Esophagus squamous epithelium (tissue), 4 donors: ENCODE data around the gene WDR70.

Experiments
- CTCF ChIP-seq, 6 experiments: fragments of 450-650 bp in 4 of 6; fragments of 200-600 bp in 2 of 6; sonication (generic) in 2 of 6; IDR thresholded peaks; one replicate each; pipeline ENCODE4 v1.5.1; 2016 to 2019; ENCODE audit warnings: antibody characterized with exemption in 6 of 6, mild to moderate bottlenecking in 4 of 6, moderate library complexity in 4 of 6
- POLR2A ChIP-seq, 4 donors: fragments of 450-650 bp; IDR thresholded peaks; one replicate each; pipeline ENCODE4 v1.6.1; 2017; ENCODE audit warnings: antibody characterized with exemption in 4 of 4, mild to moderate bottlenecking in 4 of 4, moderate library complexity in 3 of 4

GRCh38 chr5:37580106-37580505, 201.0 kb downstream of the WDR70 start:
- TF ChIP-seq CTCF (IDR thresholded peaks at IDR 0.05) (no peak), POLR2A (IDR thresholded peaks at IDR 0.05) (no peak)
